HG03045 (cell line): Measurements from ENCODE around the gene RGPD5.
"Not testable (repeated sequence)": the region's sequence is repeated elsewhere in the genome, so short reads cannot be mapped to it uniquely, and the experiment has no call there.

ENCODE experiments used
- ATAC-seq: cut with Tn5 transposase; IDR thresholded peaks from one replicate; pipeline ENCODE4 v1.9.1; 2021; ENCODE audit warnings: mild to moderate bottlenecking, moderate library complexity; ENCODE audit not compliant: unreplicated experiment

Gene RGPD5

DNA sequence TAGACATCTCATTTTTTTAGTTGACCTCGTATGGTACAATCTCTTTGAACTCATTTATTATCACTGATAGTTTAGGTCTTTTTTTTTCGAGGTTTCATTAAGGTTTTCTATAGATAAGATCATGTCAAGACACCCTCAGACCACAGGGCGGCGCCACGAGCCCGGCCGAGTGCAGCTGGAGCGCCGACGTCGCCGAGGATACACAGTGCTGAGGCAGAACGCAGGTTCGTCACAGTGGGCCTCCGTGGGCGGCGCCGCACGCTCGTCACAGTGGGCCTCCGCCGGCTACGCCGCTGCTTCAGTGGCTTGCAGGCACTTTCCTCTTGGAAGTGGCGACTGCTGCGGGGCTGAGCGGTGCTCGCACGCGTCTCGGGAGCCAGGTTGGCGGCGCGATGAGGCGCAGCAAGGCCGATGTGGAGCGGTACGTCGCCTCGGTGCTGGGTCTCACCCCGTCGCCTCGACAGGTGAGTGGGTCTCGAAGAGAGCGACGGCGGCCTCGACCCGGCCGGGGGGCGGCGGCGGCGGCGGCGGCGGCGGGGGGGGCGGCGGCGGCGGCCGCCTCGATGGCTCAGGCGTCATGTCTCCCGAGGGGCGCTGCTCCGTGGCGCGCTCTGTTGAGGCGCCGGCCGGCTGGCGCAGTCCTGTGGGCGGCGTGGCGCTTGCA lies at the start of gene RGPD5:
Gene RGPD5 (plus strand): TSS at position 232 of the 664 bp plus-strand sequence. CDS start 161 bp downstream, at position 393.
- ATAC-seq = peak; percentile 98

DNA sequence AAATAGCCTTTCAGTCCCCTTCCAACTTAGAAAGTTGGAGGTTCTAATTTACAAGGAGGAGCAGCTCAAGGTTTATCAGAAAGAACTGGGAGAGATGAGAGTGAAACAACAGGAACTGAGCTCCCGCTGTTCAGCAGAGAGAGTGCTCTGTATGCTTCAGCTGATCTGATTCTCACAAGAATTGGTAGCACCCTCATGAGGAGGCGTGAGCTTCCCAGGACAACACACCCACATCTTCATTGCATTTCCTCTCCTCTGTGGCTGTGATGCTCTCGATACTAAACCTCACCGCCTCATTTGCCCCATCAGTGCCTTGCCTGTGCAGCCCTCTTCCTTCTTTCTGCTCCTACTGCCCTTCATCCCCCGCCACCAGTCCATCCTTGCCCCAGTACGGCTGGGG lies 42.5 kb upstream of the RGPD5 start:
- not testable (repeated sequence) for ATAC-seq

DNA sequence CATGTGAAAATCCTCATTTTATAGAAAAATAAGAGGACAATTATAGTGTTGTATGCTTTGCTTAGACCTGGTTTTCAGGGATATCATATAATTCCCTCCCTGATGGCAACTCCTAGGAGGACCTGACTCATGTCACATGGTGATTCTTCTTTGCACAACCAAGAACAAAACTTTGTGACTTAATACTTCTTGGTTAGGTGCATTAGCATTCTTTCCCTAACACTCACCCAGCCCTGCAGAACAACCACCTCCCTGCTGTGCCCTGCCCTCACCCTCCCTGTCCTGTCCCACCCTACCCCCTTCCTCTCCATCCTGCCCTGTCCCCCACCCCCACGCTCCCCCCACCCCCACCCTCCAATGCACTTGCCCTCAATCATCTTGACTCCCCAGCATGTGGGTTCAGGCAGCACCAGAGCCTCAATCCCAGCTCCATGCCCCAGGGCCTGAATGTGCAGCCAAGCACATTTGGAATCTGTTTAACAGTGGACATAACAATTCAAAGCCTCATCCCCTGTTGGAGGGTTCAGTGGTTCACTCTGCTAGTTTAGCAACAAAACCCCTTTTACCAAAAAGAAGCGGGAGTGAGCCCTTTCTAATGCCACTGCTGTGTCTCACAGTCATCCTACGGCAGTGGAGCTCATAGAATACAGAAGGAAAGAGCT lies 36.8 kb upstream of the RGPD5 start:
- ATAC-seq = not testable (repeated sequence)

GRCh38 chr2:109760265-109761042 lies 33.7 kb upstream of the RGPD5 start:
- not testable (repeated sequence) for ATAC-seq

GRCh38 chr2:109761043-109761454 lies 33.1 kb upstream of the RGPD5 start:
- ATAC-seq = not testable (repeated sequence)

DNA sequence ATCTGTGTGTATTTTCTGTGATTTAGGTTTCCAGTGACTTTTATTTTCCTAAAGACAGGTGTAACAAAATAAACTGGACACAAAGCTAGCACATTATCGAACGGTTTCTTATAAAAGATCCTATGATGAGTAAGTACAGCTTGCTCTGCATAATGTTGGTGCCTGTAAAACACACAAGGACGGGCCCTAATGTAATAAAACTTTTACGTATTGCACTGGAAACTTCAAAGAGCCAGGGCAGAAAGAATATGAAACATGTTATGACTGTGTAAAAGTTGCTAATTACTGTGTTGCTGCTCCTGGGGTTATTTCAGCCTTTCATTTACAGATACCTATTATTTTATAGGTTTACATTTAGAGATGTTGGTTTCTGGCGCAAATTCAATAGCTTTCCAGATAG lies 32.1 kb upstream of the RGPD5 start:
- not testable (repeated sequence) for ATAC-seq

DNA sequence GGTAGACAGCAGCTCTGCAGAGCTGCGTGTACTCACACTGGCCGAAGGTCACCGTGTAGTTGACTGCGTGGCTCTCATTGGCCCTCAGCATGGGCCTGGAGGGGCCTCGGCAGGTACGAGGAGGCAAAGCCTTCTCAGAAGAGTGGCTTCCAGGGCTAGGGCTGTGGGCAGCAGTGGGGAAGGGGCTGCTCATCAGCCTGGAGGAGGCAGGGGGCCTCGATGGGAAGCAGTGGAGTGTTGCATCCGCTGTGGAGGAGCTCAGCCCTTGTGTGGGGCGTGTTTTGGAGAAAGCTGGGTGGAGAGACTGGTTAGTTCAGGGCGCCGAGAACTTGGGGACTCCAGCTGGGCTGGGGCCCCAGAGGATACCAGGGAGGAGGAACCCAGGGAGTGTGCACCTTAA lies 28.0 kb upstream of the RGPD5 start:
- not testable (repeated sequence) for ATAC-seq

DNA sequence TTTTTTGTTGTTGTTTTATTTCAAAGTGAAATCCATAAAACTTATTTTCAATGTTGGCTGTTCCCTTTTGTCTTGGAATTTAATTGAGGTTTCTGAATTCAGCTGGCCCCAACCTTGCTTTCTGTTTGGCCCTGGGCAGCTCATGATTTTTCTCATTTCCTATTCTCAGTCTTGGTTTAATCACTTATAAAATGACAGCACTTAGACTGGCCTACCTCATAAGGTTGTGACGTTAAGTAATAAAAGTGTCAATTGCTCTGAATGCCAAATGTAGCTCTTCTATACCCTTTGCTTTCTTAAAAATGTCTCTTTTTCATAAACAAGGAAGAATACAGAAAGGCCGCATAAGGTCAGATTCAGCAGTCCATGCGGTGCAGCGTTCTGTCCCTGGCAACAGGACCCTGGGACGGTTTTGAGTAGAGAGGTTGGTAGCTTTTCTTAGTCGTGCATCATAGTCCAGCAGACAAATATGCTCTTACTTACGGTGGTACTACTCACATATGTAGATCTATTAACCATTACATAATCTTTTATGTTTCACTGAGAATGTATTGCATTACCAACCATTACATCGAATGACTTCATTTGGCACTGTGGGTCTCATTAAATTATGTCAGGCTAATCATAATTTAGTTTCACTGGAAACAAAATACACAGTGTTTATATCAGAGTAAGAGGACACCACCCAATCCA lies 27.1 kb upstream of the RGPD5 start:
- not testable (repeated sequence) for ATAC-seq

GRCh38 chr2:109768934-109769333 lies 25.2 kb upstream of the RGPD5 start:
- not testable (repeated sequence) for ATAC-seq

DNA sequence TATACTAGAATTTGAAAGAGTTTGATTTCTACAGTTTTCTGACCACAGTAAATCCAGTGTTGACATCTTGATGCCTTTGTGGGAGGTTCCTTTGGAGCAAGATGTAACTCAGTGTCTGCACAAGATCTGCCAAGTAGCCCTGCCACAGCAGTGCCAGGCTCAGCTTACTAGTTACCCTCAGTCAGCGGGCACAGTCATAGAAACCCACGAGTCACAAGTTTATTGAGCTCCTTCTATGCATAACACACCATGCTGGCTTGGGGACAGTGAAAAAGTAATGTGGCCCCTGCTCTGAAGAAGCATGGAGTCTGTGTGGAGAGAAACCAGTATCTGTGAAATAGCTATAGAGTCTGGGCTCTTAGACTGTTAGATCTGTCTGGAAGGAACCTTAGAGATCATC lies 15.0 kb upstream of the RGPD5 start:
- not testable (repeated sequence) for ATAC-seq

GRCh38 chr2:109781147-109781816 lies 12.8 kb upstream of the RGPD5 start:
- ATAC-seq = not testable (repeated sequence)

GRCh38 chr2:109782446-109782993 lies 11.6 kb upstream of the RGPD5 start:
- ATAC-seq = not testable (repeated sequence)

- ATAC-seq = not testable (repeated sequence)
These were observed 2.4 kb upstream of the RGPD5 start for GRCh38 chr2:109791530-109792279.

- peak; percentile 50 for ATAC-seq
These were observed 1.4 kb upstream of the RGPD5 start for GRCh38 chr2:109792659-109793058.

- peak; percentile 87 for ATAC-seq
These were observed 77.1 kb downstream of the RGPD5 start for GRCh38 chr2:109871129-109871751.

- ATAC-seq = not testable (repeated sequence)
These were observed 82.5 kb downstream of the RGPD5 start for GRCh38 chr2:109876625-109877024.

- ATAC-seq = not testable (repeated sequence)
These were observed 88.0 kb downstream of the RGPD5 start for GRCh38 chr2:109882112-109882511.

- not testable (repeated sequence) for ATAC-seq
These were observed 94.3 kb downstream of the RGPD5 start for GRCh38 chr2:109888414-109888813.

DNA sequence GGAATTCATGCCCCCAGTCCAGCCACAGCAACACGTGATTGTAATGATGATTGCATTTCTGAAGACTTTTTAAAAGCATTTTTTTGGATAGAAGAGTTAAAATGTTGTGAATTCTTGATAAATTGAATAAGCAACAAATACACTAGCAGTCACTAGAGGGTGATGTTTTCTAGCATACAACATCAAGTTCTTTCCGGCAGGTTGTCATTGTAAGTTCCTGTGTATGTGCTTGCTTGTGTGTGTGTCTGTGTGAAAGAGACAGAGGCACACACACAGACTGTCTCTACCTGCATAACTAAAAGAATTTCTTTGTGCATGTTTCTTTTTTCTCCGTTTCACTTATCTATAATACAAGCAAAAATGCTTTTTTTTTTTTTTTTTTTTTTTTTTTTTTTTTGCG lies 95.8 kb downstream of the RGPD5 start:
- not testable (repeated sequence) for ATAC-seq
